Colon (tissue), 2 donors: Measurements from ENCODE around the gene MAGT1.
"Not testable (repeated sequence)": the region's sequence is repeated elsewhere in the genome, so short reads cannot be mapped to it uniquely, and the experiment has no call there.

Experiments
- FAIRE-seq: peaks from 2 replicates; lab custom pipeline; 2012; peaks lifted over from hg19 to GRCh38; lab: Jason Lieb, UNC
- donor health status: control.
- donor health status: control.

The MAGT1 gene

GRCh38 chrX:77831544-77831943 is 63.7 kb downstream of the MAGT1 start:
- FAIRE-seq: not testable (repeated sequence)

GRCh38 chrX:77821989-77822388 is 73.2 kb downstream of the MAGT1 start:
- FAIRE-seq: not testable (repeated sequence)

- FAIRE-seq: no peak
Measured at GRCh38 chrX:77820091-77820727, 75.0 kb downstream of the MAGT1 start.

GRCh38 chrX:77814210-77814609 is 81.0 kb downstream of the MAGT1 start:
- no peak for FAIRE-seq

- no peak for FAIRE-seq
Measured at GRCh38 chrX:77802201-77802600, 93.0 kb downstream of the MAGT1 start.

GRCh38 chrX:77795124-77795523 is 100.1 kb downstream of the MAGT1 start:
- peak; percentile 55 for FAIRE-seq

GRCh38 chrX:77793946-77794345 is 101.3 kb downstream of the MAGT1 start:
- no peak for FAIRE-seq

GRCh38 chrX:77788050-77788449 is 107.2 kb downstream of the MAGT1 start:
- FAIRE-seq: peak; percentile 51

GRCh38 chrX:77786365-77786680 is 108.9 kb downstream of the MAGT1 start:
- no peak for FAIRE-seq

- FAIRE-seq: no peak
Measured at GRCh38 chrX:77785486-77786364, 109.5 kb downstream of the MAGT1 start, which contains the start of gene ATRX. ATRX (minus strand) TSS chrX:77786216; CDS start chrX:77786001, 215 bp downstream.

GRCh38 chrX:77779695-77780094 is 115.5 kb downstream of the MAGT1 start:
- FAIRE-seq: no peak

GRCh38 chrX:77776659-77777058 is 118.6 kb downstream of the MAGT1 start:
- FAIRE-seq: no peak
